HCEC 1CT (cell line): ENCODE measurements around the gene LANCL1.

Source experiments
- DNase-seq: peaks from one replicate; pipeline ENCODE4 v3.0.0-alpha.2; 2017

LANCL1 gene

DNA sequence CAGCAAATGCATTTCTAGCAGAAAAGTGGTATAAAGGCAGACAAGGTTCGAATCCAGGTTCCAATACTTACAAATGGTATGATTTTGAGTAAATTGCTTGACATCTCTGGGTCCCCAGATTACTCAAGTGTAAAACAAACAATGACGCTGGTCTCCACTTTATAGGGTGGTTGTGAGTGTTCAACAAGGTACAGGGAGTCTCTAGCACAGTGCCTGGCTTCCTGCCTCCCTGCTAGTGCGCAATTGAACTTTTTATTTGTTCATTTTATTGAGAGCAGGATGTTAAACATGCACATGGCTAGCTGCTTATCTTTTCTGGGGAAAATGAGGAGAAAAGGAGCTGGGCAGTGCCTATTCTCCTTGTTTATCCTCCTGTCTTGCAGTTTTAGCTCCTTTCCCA lies 86.7 kb downstream of the LANCL1 start:
- no peak for DNase-seq

DNA sequence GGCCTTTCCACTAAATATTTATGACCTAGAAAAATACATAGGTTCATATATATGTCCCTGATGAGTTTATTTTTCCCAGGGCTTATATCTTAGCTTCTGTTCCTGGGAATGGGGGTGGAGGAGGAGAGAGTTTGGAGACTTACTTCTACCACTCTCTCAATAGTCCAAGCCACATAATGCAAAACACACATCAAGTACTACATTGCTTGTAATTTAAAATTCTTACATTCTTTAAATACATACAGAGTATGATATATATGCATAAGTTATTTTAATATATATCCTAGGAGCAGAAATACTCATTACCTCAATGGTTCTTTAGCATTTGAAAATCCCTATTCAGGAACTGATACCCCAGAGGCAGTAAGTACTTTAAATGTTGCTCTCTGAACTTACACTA lies 88.4 kb downstream of the LANCL1 start:
- no peak for DNase-seq

DNA sequence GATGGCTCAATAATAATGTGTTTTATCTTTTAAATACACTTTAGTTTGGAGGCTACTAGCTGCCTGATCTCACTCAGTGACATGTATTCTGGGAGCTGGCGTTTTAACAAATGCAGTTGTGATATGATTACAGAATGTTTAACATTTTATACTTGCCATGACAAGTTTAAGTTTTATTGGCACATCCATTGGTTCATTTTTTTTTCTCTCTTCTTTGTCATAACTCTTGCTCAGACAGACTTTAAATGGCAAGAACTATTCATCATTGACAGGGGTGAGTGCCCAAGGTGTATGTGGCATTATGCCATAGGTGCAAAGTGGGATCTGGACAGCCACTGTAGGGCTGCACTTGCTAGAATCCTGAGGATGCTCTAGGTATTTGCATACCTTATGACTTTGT lies 89.5 kb downstream of the LANCL1 start:
- DNase-seq, result no peak
